GM12872 (cell line): ENCODE data around the gene TUBA8.

Experiments
- TF ChIP-seq, protein P1 (sequence below): IDR thresholded peaks from 3 replicates; pipeline ENCODE4 v1.5.1; 2011; ENCODE audit warnings: low read depth, mild to moderate bottlenecking, low read length, moderate library complexity; ENCODE audit not compliant: insufficient read depth

The TUBA8 gene

DNA sequence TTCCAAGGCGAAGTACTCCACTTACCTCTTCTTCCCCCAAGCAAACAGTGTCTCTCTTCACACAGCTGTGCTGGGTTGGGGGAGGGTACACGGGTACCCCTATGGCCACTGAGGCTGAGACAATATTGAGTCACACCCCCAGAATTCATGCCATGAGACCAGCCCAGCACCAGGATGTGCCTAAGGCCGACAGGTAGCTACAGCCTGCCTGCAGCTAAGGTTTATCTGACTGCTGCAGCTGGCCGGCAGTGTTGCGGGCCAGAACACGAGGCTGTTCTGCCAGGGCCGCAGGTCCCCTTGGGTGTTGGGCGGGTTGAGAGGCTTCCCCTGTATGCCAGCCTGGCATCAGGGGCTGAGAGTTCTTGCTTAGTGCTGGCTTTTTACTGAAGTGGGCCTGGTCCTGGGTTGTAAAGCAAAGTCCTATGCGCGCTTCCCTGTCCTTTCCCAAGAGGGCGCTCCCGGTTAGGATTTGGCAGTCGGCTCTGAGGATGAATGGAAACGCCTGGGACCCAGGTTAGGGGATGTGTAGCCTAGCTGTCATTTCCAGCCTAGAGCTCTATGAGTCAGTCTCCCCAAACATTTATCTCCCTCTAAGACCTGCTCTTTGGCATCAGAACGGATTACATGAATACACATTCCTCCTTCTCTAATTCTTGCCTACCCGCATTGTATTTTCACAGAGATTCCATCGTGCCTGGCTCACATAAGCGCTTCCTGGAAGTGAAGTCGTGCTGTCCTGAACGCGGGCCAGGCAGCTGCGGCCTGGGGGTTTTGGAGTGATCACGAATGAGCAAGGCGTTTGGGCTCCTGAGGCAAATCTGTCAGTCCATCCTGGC, 46.5 kb downstream of the TUBA8 start:
- TF ChIP-seq, protein P1, sequence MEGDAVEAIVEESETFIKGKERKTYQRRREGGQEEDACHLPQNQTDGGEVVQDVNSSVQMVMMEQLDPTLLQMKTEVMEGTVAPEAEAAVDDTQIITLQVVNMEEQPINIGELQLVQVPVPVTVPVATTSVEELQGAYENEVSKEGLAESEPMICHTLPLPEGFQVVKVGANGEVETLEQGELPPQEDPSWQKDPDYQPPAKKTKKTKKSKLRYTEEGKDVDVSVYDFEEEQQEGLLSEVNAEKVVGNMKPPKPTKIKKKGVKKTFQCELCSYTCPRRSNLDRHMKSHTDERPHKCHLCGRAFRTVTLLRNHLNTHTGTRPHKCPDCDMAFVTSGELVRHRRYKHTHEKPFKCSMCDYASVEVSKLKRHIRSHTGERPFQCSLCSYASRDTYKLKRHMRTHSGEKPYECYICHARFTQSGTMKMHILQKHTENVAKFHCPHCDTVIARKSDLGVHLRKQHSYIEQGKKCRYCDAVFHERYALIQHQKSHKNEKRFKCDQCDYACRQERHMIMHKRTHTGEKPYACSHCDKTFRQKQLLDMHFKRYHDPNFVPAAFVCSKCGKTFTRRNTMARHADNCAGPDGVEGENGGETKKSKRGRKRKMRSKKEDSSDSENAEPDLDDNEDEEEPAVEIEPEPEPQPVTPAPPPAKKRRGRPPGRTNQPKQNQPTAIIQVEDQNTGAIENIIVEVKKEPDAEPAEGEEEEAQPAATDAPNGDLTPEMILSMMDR, result peak; percentile 60

DNA sequence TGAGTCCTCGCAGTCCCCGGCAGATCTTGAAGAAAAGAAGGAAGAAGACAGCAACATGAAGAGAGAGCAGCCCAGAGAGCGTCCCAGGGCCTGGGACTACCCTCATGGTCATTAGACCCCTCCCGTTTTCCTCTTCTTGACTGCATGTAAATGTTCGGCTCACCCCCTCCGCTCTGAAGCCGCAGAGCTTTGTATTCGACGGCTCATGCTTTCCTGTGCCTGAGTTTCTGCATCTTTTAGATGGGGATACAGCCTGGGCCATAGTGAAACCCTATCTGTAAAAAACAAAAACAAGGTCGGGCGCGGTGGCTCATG, 47.1 kb downstream of the TUBA8 start:
- TF ChIP-seq, protein P1, result no peak

DNA sequence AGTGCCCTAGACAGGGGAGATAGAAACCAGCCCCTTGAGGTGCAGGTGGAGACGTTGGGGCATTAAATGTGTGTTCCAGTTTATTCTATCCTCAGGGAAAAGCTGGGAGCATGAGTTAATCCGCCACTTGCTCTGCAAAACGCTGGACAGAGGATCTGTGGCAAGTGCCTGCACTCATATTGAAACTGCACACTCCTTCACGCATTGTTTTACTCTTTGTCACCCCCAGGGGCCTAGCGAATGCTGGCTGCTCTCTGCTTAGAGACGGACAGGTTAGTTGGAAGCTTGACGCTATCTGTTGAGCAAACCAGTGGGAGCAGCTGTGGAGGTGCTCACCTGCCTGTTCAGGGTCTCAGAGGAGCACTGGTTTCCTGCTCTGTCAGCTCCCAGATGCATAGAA, 53.2 kb downstream of the TUBA8 start:
- TF ChIP-seq, protein P1, result peak; percentile 23; the same call in 1 of the 3 replicates
